Head of caudate nucleus (tissue), 42 donors: ENCODE measurements around the gene ALG9.
"Not testable (repeated sequence)": the region's sequence is repeated elsewhere in the genome, so short reads cannot be mapped to it uniquely, and the experiment has no call there.

Experiments
- DNase-seq, 42 donors: peaks; one replicate each; pipeline versions ENCODE4 v3.0.0 to v3.0.0-alpha.2; 2020 to 2021; ENCODE audit warnings: mixed read lengths in 7 of 42
- intact Hi-C: fragments of 100-400 bp; cut with DNase I; formaldehyde crosslinking; loops from one replicate; pipeline ENCODE4 v1.15.0; 2022

The ALG9 gene

GRCh38 chr11:111814106-111814505 lies 57.3 kb downstream of the ALG9 start:
- DNase-seq, result peak in 6 of 42 donors; percentile 6 to 34 (median 24)
- intact Hi-C loops, result no loop called here

- intact Hi-C loops, result no loop called here
- no peak for DNase-seq
Measured at GRCh38 chr11:111812211-111812610, 59.2 kb downstream of the ALG9 start.

- intact Hi-C loops, result no loop called here
Measured at GRCh38 chr11:111811445-111811844, 59.9 kb downstream of the ALG9 start.

GRCh38 chr11:111808834-111809233 lies 62.5 kb downstream of the ALG9 start:
- intact Hi-C loops, result no loop called here
- DNase-seq, result no peak

More at GRCh38 chr11:111811445-111811844, 59.9 kb downstream of the ALG9 start:
- no peak for DNase-seq

DNA sequence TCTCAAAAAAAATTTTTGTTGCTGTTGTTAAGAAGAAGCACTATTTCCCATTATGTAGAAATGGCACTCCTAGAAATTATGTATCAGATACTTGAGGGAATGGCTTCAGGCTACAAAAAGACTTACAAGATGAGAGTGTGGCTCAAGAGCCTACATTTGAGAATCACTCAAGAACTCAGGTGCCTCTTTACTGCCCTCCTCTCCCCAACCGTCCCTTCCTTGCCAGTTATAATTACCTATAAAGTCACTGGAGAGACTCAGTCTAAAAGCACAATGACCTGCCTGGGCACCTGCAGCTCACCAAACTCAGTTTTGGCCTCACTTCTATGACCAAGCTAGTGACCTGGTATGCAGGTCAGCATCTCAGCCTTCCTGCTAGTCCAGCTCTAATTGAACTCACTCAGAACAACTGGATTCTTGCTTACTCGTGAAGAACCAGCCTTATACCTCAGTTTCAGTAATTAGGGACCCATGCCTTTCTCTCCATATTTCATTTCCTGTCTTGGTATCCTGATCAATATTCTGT lies 63.3 kb downstream of the ALG9 start:
- DNase-seq, result no peak
- intact Hi-C loops, result no loop called here

GRCh38 chr11:111807076-111807475 lies 64.3 kb downstream of the ALG9 start:
- DNase-seq, result no peak
- intact Hi-C loops, result no loop called here

- intact Hi-C loops, result no loop called here
- DNase-seq, result no peak
Measured at GRCh38 chr11:111801135-111801534, 70.2 kb downstream of the ALG9 start.

GRCh38 chr11:111798279-111798678 lies 73.1 kb downstream of the ALG9 start:
- no peak for DNase-seq
- intact Hi-C loops, result no loop called here

DNA sequence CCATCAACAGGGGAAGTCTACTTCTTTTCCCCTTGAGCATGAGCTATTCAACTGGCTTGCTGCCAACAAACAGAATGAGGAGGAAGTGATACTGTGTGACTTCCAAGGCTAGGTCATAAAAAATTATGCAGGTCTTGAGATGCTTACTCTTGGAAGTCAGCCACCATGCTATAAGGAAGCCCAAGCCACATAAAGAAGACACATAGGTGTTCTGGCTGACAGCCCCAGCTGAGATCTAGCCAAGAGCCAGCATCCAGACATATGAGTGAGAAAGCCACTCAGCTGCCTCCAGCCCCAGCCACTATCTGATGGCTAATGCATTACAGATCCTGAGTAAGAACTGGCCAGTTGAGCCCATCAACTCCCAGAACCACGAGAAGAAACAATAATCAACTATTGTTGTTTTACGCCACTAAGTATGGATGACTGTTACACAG lies 74.2 kb downstream of the ALG9 start:
- no peak for DNase-seq
- intact Hi-C loops, result no loop called here

- DNase-seq, result no peak
- intact Hi-C loops, result no loop called here
Measured at GRCh38 chr11:111796696-111797095, 74.7 kb downstream of the ALG9 start.

GRCh38 chr11:111795334-111795985 lies 75.9 kb downstream of the ALG9 start:
- DNase-seq, result no peak
- intact Hi-C loops, result no loop called here

DNA sequence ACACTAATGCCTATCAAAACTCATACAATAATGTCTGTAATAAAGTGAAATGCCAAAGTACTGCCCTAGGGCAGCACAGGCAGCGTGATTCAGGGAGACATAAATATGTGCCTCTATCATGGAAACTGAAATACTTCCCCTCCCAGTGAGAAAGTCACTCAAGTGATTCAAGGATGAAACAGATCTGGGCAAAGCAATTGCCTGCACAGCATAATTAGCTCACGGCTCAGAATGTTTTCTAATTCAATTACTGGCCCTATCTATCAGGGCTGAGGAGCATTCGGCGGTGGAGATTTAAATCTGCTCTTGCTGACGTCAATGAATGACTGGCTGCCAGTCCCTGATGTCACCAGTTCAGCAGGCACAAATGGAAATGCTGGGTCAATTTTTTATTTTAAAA lies 77.5 kb downstream of the ALG9 start:
- intact Hi-C loops, result no loop called here

GRCh38 chr11:111792955-111793500 lies 78.4 kb downstream of the ALG9 start:
- intact Hi-C loops, result no loop called here
- DNase-seq, result no peak

More for the DNA sequence above, 77.5 kb downstream of the ALG9 start:
- DNase-seq, result peak in 2 of 42 donors; percentile 15

DNA sequence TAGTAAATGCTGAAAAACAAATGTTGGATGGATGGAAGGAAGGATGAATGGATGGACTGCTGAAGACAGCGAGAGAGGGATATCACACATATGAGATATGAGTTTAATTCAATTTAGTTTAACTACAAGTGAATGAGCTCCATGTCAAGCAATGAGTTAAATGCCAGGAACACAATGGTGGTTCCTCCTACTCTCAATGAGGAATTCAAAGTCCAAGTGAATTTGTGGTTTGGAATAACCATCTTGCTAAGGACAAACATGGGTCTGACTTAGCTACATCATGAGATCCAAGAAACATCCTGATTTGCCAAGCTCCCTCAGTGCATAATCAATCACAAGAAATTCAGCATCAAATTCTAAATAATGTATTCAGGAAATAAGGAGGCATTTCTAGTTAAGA lies 79.1 kb downstream of the ALG9 start:
- DNase-seq, result no peak
- intact Hi-C loops, result no loop called here

GRCh38 chr11:111788464-111788863 lies 82.9 kb downstream of the ALG9 start:
- no peak for DNase-seq
- intact Hi-C loops, result no loop called here

DNA sequence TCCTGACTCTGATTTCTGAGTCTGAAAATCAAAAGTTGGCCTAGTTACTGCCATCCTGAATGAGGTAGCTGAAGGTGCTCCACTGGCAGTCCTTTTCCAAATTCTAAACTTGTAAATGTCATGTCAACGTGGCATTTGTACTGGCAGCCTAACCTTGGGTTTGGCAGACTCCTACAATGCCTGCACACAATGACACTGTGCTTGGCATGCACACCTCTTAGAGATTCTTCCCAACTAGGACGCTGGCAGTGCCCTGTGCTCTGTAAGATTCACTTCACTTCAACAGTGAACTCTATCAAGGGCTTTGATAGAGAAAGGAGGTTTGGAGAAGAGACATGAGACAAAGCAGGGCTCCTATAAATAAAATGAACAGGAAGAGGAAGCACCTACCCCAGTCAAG lies 83.3 kb downstream of the ALG9 start:
- intact Hi-C loops, result no loop called here

DNA sequence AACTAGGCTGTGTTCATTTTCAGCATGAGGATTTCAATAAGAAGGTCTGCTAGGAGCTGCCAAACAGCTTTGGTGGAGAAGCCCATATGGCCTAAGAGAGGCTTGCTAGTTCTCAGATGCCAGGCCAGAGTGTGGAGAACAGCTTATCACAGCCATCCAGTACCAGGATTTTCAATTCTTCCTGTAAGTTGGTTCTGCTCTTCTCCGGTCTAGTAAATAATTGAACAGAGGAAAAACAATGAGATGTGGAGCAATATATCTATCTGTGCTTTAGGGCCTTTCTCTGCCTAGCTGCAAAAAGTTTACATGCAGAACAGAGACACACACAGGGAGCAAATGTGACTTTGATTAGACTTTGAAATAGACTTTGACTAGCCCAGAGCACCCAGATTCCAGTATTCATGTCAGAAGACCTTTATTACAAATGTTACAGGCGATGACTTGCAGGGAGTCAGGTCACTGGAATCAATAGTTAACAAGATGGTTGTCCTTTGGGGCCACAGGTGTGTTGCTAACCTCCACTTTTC lies 85.4 kb downstream of the ALG9 start:
- no peak for DNase-seq
- intact Hi-C loops, result no loop called here

More for the DNA sequence above, 83.3 kb downstream of the ALG9 start:
- DNase-seq, result no peak

DNA sequence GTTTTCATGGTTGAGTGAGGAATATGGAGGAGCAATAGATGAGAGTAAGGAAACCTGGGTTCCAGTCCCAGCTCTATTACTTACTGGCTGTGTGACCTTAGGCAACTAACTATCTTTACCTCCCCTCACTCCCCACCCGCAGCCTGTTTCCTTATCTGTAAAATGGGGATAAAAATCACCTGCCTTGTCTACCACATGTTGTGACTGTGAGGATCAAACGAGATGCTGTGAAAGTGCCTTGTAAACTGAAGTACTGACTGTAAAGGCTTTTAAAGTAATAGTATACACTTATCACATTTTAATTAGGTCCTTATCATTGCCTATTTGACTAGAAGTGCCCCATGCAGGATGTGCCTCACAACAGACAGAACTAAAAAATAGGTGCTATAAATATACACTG lies 86.3 kb downstream of the ALG9 start:
- no peak for DNase-seq
- intact Hi-C loops, result no loop called here

- intact Hi-C loops, result not testable (repeated sequence)
Measured at GRCh38 chr11:111784311-111784710, 87.1 kb downstream of the ALG9 start.

GRCh38 chr11:111782109-111782741 lies 89.2 kb downstream of the ALG9 start:
- DNase-seq, result no peak
- intact Hi-C loops, result no loop called here

More at GRCh38 chr11:111784311-111784710, 87.1 kb downstream of the ALG9 start:
- not testable (repeated sequence) for DNase-seq
